ENCODE measurements around the gene CYP2B6. TPM values are rescaled to one million over a fixed set of nuclear protein-coding genes. Genes with fewer than 3 reads are reported as not detected.

The CYP2B6 gene
- total and polyA plus RNA-seq, 8 donors = 0.08 to 1.1 (median 0.30) TPM; not detected in 1

DNA sequence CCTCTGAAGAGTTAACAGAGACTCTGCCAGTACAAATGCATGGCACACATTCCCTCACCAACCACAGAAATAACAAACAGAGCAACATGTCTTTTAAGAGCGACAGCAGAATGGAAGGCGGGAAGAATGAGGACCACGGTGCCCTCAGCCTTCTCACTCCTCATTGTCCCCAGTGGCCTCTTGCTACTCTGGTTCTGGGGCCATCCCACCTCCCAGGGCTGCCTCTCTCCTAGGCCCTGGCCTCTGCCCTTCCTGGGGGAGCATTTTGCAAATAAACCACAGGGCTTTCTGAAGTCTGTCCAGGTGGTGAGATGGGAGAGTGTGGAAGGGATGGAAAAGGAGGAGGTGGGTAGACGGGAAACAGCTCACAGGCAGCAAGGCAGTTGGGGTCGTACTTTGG, 28.3 kb downstream of the CYP2B6 start:
- no peak overlapping the region for H3K4me3 ChIP-seq
- no peaks in the 10 kb centered on the region for H3K36me3 ChIP-seq
- intact Hi-C loops (cut with DNase I) = no loop called here
- H3K27me3 ChIP-seq = peaks cover 0 to 28% of the 10 kb centered on the region in 2 donors
- ATAC-seq = no peak
- H3K27ac ChIP-seq = no peak overlapping the region
- DNase-seq = no peak
- no peaks in the 10 kb centered on the region for H3K4me1 ChIP-seq
- TF ChIP-seq, protein P1, sequence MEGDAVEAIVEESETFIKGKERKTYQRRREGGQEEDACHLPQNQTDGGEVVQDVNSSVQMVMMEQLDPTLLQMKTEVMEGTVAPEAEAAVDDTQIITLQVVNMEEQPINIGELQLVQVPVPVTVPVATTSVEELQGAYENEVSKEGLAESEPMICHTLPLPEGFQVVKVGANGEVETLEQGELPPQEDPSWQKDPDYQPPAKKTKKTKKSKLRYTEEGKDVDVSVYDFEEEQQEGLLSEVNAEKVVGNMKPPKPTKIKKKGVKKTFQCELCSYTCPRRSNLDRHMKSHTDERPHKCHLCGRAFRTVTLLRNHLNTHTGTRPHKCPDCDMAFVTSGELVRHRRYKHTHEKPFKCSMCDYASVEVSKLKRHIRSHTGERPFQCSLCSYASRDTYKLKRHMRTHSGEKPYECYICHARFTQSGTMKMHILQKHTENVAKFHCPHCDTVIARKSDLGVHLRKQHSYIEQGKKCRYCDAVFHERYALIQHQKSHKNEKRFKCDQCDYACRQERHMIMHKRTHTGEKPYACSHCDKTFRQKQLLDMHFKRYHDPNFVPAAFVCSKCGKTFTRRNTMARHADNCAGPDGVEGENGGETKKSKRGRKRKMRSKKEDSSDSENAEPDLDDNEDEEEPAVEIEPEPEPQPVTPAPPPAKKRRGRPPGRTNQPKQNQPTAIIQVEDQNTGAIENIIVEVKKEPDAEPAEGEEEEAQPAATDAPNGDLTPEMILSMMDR (IDR thresholded peaks at IDR 0.05) = no peak
- no peaks in the 10 kb centered on the region for H3K9me3 ChIP-seq

DNA sequence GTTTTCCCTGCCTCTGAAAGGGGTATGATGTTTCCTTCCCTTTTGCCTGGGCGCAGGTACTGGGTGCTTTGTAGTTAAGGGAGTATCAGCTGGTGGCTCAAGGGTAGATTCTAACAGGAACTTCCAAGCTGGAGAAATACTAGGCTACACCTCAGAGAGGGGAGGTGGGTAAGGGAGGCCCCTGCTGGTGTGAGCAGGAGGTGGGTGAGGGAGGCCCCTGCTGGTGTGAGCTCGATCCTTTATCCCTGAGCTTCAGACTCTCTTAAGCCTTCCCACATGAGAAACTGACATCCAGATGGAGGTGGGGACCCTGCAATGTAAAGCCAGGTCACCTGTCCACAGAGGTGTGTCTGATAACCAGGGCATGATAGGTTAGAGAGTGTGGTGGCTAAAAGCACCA, 32.1 kb downstream of the CYP2B6 start:
- Histone ChIP-seq H3K27me3 (peaks cover 0 to 63% of the 10 kb centered on the region in 2 donors), H3K4me1 (no peaks in the 10 kb centered on the region), H3K9me3 (no peaks in the 10 kb centered on the region), H3K27ac (no peak overlapping the region), H3K4me3 (no peak overlapping the region), H3K36me3 (no peaks in the 10 kb centered on the region)
- no peak for DNase-seq
- TF ChIP-seq, protein P1 (IDR thresholded peaks at IDR 0.05) = no peak
- no peak for ATAC-seq
- intact Hi-C loops (cut with DNase I) = no loop called here

DNA sequence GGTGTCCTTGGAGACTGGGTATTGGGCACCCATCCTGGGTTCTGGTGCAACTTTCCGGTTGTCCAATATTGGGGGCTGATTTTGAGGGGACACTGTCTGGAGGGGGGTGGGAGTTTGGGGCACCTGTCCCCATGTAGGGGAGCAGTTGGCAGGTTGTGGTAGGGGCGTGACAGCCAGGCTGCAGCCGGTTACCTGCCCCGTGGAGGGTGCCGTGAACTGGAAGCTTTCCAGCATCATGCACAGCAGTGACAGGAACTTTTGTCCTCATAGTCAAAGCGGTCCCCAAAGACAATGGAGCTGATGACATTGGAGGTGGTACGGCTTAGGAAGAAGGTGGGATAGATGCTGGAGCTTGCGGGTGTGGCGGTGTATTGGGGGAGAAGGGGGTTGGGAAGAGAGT, 34.3 kb downstream of the CYP2B6 start:
- Histone ChIP-seq H3K9me3 (no peaks in the 10 kb centered on the region), H3K27ac (no peak overlapping the region), H3K4me3 (no peak overlapping the region), H3K4me1 (no peaks in the 10 kb centered on the region), H3K27me3 (peaks cover 0 to 56% of the 10 kb centered on the region in 2 donors), H3K36me3 (no peaks in the 10 kb centered on the region)
- intact Hi-C loops (cut with DNase I) = no loop called here
- no peak for DNase-seq
- ATAC-seq = no peak
- TF ChIP-seq, protein P1 (IDR thresholded peaks at IDR 0.05) = no peak

DNA sequence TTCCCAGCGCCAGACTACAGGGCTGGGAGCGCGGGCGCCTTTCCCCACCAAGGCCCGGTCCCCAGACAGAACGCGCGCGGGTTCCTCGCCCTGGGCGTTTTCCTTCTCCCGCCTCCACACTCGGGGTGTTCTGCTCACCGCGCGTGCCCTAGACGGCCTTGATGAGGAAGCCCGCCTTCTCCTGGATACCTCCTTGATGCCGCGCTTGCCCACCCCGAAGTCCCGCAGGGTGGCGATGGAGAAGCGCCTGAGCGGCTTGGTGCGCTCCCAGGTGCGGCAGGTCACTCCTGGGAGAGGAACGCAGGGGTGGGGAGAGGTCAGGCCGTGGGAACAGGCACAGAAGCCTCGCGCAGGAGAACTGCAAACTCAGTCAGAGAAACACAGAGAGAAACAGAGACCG, 34.8 kb downstream of the CYP2B6 start:
- intact Hi-C loops (cut with DNase I) = no loop called here
- peaks cover 0 to 52% of the 10 kb centered on the region in 2 donors for H3K27me3 ChIP-seq
- H3K4me1 ChIP-seq = no peaks in the 10 kb centered on the region
- H3K36me3 ChIP-seq = no peaks in the 10 kb centered on the region
- no peak overlapping the region for H3K27ac ChIP-seq
- ATAC-seq (no peak), DNase-seq (no peak)
- H3K4me3 ChIP-seq = no peak overlapping the region
- no peaks in the 10 kb centered on the region for H3K9me3 ChIP-seq
- TF ChIP-seq, protein P1 (IDR thresholded peaks at IDR 0.05) = no peak

DNA sequence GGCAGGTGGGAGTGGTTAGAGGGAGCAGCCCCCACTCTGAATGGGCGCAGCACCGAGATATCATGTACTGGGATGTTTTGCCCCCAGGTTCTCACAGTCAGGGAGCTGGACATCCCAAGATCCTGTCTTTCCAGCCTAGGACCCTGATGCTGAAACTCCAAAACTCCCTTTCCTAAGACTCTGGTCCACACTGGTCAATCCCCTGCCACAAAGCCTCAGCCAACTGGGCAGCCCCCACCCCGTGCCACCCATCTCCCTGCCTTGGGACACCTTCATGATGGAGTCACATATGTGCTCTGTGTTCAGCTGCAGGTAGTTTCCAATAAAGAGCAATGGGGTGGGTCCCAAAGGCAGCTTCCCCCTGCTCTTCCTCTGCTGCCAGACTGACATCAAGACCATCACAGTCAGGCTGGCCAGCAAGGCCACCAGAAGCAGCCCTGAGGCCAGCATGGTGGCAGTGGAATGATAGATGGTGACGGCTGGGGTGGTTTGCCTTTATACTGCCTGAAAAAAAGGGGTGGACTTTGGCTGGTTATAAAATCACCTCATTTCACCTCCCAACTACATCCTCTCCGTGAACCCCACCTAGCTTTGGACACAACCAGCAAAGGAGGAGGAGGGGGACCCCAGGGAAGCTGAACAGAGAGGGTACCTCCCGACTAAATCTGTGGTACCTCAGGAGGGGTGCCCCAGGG, 36.3 kb downstream of the CYP2B6 start:
- H3K36me3 ChIP-seq = no peaks in the 10 kb centered on the region
- DNase-seq (no peak), ATAC-seq (no peak)
- peaks cover 0 to 45% of the 10 kb centered on the region in 2 donors for H3K27me3 ChIP-seq
- intact Hi-C loops (cut with DNase I) = no loop called here
- TF ChIP-seq, protein P1 (IDR thresholded peaks at IDR 0.05) = no peak
- H3K4me1 ChIP-seq = no peaks in the 10 kb centered on the region
- H3K9me3 ChIP-seq = no peaks in the 10 kb centered on the region
- H3K4me3 ChIP-seq = no peak overlapping the region
- H3K27ac ChIP-seq = no peak overlapping the region
